Measurements from ENCODE around the gene FBLN2. TPM values are rescaled to one million over a fixed set of nuclear protein-coding genes. Genes with fewer than 3 reads are reported as not detected.

Gene FBLN2
- total RNA-seq, 4 donors from 2014 or later = 85.9 to 187 (median 117) TPM

DNA sequence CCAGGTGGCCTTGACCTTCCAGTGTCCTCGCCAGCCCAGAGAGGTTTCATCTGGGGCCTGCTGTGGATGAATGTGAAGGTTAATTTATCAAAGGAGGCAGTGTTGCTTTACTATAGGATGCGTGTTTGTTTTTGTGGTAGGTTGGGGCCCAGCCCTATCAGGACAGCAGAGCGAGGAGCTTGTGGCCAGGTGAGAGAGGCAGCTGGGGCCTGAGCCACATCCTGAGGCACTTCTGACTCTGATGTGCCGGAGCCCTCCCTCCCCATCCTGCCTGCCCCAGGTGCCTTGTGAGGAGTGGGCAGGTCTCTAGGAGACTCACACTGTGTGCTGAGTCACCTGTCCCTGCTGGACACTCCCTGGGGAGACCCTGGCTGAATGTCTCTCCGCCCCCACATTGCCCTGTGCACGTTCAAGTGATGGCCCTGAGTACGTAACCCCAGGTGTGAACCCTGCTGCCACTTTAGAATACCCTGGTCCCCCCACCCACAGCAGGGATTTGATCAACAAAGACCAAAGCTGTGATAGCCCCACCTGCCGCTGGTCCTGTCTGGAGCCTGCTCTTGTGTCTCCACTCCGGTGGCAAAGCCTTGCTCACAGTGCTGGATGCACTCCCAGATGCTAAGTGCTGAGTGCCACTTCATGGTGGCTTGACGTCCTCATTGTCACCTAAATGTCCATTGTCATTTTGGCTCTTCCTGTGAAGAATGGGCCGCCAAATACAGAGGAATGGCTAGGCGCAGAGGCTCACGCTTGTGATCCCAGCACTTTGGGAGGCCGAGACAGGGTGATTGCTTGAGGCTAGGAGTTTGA is 16.0 kb downstream of the FBLN2 start:
- Histone ChIP-seq H3K27ac (no peak overlapping the region), H3K4me1 (peaks cover 0 to 41% (median 17%) of the 10 kb centered on the region in 3 donors), H3K4me3 (no peak overlapping the region), H3K27me3 (no peaks in the 10 kb centered on the region), H3K9me3 (no peaks in the 10 kb centered on the region), H3K36me3 (no peaks in the 10 kb centered on the region)
- TF ChIP-seq, protein P1, sequence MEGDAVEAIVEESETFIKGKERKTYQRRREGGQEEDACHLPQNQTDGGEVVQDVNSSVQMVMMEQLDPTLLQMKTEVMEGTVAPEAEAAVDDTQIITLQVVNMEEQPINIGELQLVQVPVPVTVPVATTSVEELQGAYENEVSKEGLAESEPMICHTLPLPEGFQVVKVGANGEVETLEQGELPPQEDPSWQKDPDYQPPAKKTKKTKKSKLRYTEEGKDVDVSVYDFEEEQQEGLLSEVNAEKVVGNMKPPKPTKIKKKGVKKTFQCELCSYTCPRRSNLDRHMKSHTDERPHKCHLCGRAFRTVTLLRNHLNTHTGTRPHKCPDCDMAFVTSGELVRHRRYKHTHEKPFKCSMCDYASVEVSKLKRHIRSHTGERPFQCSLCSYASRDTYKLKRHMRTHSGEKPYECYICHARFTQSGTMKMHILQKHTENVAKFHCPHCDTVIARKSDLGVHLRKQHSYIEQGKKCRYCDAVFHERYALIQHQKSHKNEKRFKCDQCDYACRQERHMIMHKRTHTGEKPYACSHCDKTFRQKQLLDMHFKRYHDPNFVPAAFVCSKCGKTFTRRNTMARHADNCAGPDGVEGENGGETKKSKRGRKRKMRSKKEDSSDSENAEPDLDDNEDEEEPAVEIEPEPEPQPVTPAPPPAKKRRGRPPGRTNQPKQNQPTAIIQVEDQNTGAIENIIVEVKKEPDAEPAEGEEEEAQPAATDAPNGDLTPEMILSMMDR (IDR thresholded peaks at IDR 0.05) = no peak
- TF ChIP-seq EP300 (IDR thresholded peaks at IDR 0.05) (no peak), POLR2A (IDR thresholded peaks at IDR 0.05) (no peak), POLR2AphosphoS5 (IDR thresholded peaks at IDR 0.05) (no peak)
- WGBS, 2 donors (ENCODE audit: low coverage in 1 of 2) = 100% methylated on average over 1 of the region's 14 CpGs; no CpG with 5 or more reads in 1 of the 2 donors
- ATAC-seq = no peak

GRCh38 chr3:13565581-13566452 is 16.9 kb downstream of the FBLN2 start:
- Histone ChIP-seq H3K36me3 (no peaks in the 10 kb centered on the region), H3K27ac (no peak overlapping the region), H3K9me3 (no peaks in the 10 kb centered on the region), H3K4me1 (peaks cover 0 to 37% (median 18%) of the 10 kb centered on the region in 3 donors), H3K27me3 (no peaks in the 10 kb centered on the region), H3K4me3 (no peak overlapping the region)
- ATAC-seq = no peak
- TF ChIP-seq POLR2AphosphoS5 (IDR thresholded peaks at IDR 0.05) = no peak
- WGBS, 2 donors (ENCODE audit: low coverage in 1 of 2) = 0 to 50% methylated on average over 1 to 7 of the region's 17 CpGs

- H3K9me3 ChIP-seq = no peaks in the 10 kb centered on the region
- no peaks in the 10 kb centered on the region for H3K27me3 ChIP-seq
- H3K4me1 ChIP-seq = peaks cover 0 to 38% (median 22%) of the 10 kb centered on the region in 3 donors
- no peak for TF ChIP-seq EP300 (IDR thresholded peaks at IDR 0.05)
- ATAC-seq = no peak
- no peak overlapping the region for H3K27ac ChIP-seq
- WGBS, 2 donors (ENCODE audit: low coverage in 1 of 2) = 40% methylated on average over 1 of the region's 5 CpGs; no CpG with 5 or more reads in 1 of the 2 donors
- no peak overlapping the region for H3K4me3 ChIP-seq
- H3K36me3 ChIP-seq = no peaks in the 10 kb centered on the region
Observed at GRCh38 chr3:13566453-13566748, 17.5 kb downstream of the FBLN2 start.

DNA sequence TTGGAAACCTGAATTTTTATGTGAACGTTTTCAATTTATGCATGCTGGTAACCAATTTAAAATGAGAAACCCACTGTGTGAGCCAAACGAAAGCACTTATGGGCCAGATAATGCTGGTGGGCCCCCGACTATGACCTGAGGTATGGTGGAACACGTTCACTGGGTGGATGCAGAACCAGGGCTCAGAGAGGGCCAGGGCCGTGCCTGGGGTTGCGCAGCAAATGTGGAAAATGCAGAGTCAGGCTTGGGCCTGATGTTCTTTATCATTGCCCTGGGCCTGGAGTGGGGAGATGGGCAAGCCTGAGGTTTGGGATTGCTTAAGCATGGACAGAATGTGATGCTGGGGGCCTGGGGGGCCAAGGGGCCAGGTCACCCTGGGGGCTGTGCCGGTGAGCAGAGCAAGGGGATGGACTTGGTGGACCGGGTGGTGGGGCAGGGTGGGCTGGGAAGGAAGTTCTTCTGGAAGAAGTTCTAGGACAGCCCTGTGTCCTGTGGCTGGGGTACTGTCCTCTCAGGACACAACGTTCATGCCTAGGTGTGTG is 17.9 kb downstream of the FBLN2 start:
- ATAC-seq = no peak
- Histone ChIP-seq H3K9me3 (no peaks in the 10 kb centered on the region), H3K4me1 (peaks cover 0 to 38% (median 22%) of the 10 kb centered on the region in 3 donors), H3K27me3 (no peaks in the 10 kb centered on the region), H3K36me3 (peaks cover 0 to 3% of the 10 kb centered on the region in 2 donors), H3K27ac (no peak overlapping the region), H3K4me3 (no peak overlapping the region)
- WGBS, 2 donors (ENCODE audit: low coverage in 1 of 2) = 67 to 80% methylated on average over 1 to 7 of the region's 9 CpGs
- TF ChIP-seq POLR2AphosphoS5 (IDR thresholded peaks at IDR 0.05) = no peak
- no peak for TF ChIP-seq EP300 (IDR thresholded peaks at IDR 0.05)
- TF ChIP-seq, protein P1 (IDR thresholded peaks at IDR 0.05) = no peak
- TF ChIP-seq POLR2A (IDR thresholded peaks at IDR 0.05) = no peak

DNA sequence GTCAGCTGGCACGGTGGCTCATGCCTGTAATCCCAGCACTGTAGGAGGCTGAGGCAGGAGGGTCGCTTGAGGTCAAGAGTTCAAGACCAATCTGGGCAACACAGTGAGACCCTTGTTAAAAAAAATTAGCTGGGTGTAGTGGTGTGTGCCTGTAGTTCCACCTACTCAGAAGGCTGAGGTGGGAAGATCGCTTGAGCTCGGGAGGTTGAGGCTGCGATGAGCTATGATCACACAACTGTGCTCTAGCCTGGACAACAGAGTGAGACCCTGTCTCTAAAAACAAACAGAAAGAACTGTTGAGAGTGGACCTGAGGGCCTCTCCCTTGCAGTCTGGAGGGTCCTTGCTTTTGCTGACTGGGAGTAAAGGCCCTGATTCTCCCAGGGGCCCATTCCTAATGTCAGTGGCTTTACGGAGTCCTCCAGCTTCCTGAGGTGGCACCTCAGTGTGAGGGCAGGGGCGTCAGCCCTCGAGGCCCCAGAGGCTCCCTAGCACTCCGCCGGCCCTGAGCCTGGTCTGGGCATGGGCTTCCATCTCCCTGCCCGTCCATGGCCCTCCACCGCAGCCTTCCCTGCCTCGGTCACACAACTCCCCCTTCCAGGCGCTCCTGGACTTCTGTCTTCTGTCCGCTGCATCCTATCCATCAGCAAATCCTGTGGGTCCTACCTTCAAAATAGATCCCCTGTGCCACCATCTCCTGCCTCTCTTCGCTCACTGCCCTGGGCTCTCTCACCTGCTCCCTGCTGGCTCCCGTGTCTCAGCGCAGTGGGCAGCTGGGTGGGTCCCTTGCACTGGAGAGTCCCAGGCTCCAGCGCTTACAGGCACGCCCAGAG is 19.0 kb downstream of the FBLN2 start:
- Histone ChIP-seq H3K9me3 (no peaks in the 10 kb centered on the region), H3K27me3 (no peaks in the 10 kb centered on the region), H3K36me3 (peaks cover 0 to 5% of the 10 kb centered on the region in 2 donors), H3K4me1 (peaks cover 0 to 42% (median 22%) of the 10 kb centered on the region in 3 donors), H3K27ac (no peak overlapping the region), H3K4me3 (no peak overlapping the region)
- TF ChIP-seq, protein P1 (IDR thresholded peaks at IDR 0.05) = no peak
- no peak for TF ChIP-seq POLR2A (IDR thresholded peaks at IDR 0.05)
- no peak for TF ChIP-seq EP300 (IDR thresholded peaks at IDR 0.05)
- no peak for TF ChIP-seq POLR2AphosphoS5 (IDR thresholded peaks at IDR 0.05)
- WGBS, 2 donors (ENCODE audit: low coverage in 1 of 2) = 75 to 90% methylated on average over 2 to 6 of the region's 20 CpGs
- ATAC-seq = no peak

Data from gastroesophageal sphincter (tissue), 4 donors.